RWPE2 (cell line): ENCODE measurements around the gene ZNF280D.

Source experiments
- ATAC-seq: fragments of 200-7000 bp; cut with Tn5 transposase; 3 replicates; pipeline ENCODE4 v1.9.1; 2021; ENCODE audit warnings: low read depth
- DNase-seq: peaks from one replicate; pipeline ENCODE4 v3.0.0-alpha.2; 2020; ENCODE audit warnings: low spot score
- H3K27ac ChIP-seq: fragments of 450-650 bp; 2 replicates; pipeline ENCODE4 v1.5.1; 2017; ENCODE audit warnings: mild to moderate bottlenecking; ENCODE audit not compliant: poor library complexity, severe bottlenecking
- H3K27me3 ChIP-seq: fragments of 250-450 bp; sonication (Bioruptor Pico); 2 replicates; pipeline ENCODE4 v1.5.1; 2021; ENCODE audit warnings: mild to moderate bottlenecking, moderate library complexity; ENCODE audit not compliant: insufficient read depth, poor library complexity, severe bottlenecking
- H3K36me3 ChIP-seq: fragments of 250-450 bp; sonication (Bioruptor Pico); 2 replicates; pipeline ENCODE4 v1.5.1; 2020; ENCODE audit warnings: low read depth, mild to moderate bottlenecking, moderate library complexity
- H3K4me1 ChIP-seq: fragments of 250-450 bp; sonication (Bioruptor Pico); 2 replicates; pipeline ENCODE4 v1.5.1; 2021; ENCODE audit warnings: mild to moderate bottlenecking, moderate library complexity; ENCODE audit not compliant: insufficient read depth, poor library complexity, severe bottlenecking
- H3K4me3 ChIP-seq: fragments of 250-450 bp; sonication (Bioruptor Pico); 2 replicates; pipeline ENCODE4 v1.5.1; 2021; ENCODE audit warnings: mild to moderate bottlenecking, moderate library complexity; ENCODE audit not compliant: severe bottlenecking
- H3K9me3 ChIP-seq: fragments of 250-450 bp; sonication (Bioruptor Pico); 2 replicates; pipeline ENCODE4 v1.5.1; 2021; ENCODE audit warnings: mild to moderate bottlenecking, moderate library complexity; ENCODE audit not compliant: severe bottlenecking
- TF ChIP-seq, protein P1 (sequence below): fragments of 450-650 bp; IDR thresholded peaks from one replicate; pipeline ENCODE4 v1.5.1; 2017; ENCODE audit warnings: mild to moderate bottlenecking, moderate library complexity; ENCODE audit not compliant: poor library complexity, severe bottlenecking

The ZNF280D gene

DNA sequence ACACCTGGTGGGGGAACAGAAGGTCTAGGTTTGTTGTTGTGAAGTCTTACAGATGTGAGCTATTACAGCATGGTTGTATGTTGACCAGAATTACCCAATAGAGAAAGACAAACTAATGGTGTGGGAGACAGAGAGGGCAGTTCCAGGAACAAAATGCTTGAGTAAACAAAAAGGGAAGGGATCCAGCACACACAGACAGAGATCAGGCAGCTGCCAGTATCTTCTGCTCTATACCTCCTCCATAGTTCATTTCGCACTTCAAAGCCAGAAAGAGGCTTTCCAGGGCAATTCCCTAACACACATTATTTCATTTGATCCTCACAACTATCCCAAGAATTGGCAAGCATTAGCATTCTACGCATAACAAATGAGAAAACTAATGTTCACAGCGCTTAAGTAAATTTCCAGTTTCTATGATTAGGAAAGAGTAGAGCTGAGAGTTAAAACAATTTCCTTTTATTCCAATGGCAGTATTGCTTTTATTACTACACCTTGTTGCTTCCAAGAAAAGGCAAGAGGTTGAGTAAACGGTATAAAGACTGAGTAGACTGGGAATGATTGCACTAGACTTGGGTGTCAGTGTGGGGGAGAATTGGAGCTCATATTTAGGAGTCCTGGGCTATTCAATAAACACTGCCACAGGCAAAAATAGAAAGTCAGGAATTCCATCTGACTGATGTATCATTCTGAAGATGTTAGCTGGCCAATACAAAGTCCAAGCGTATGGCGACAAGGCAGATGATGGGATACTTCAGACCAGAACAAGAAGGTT lies 39.7 kb upstream of the ZNF280D start:
- H3K9me3 ChIP-seq, result no peaks in the 10 kb centered on the region
- DNase-seq, result no peak

DNA sequence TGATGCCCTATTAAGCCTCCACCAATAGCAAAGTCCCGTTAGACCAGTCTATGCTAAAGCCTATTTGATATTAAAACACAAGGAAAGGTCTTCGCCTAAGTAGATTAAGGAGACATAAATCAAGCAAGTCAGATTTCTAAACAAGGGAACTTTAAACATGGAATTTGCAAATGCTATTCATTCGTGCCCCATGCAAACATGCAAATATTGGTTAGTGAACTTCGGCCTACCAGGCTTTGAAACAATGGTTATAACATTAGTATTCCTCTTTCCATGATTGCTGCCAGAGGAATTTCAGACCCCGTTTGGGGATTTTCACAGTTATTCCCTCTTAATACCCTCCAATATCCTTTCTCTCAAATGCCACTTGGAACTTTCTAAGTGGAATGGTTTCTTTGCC lies 36.9 kb upstream of the ZNF280D start:
- TF ChIP-seq, protein P1, sequence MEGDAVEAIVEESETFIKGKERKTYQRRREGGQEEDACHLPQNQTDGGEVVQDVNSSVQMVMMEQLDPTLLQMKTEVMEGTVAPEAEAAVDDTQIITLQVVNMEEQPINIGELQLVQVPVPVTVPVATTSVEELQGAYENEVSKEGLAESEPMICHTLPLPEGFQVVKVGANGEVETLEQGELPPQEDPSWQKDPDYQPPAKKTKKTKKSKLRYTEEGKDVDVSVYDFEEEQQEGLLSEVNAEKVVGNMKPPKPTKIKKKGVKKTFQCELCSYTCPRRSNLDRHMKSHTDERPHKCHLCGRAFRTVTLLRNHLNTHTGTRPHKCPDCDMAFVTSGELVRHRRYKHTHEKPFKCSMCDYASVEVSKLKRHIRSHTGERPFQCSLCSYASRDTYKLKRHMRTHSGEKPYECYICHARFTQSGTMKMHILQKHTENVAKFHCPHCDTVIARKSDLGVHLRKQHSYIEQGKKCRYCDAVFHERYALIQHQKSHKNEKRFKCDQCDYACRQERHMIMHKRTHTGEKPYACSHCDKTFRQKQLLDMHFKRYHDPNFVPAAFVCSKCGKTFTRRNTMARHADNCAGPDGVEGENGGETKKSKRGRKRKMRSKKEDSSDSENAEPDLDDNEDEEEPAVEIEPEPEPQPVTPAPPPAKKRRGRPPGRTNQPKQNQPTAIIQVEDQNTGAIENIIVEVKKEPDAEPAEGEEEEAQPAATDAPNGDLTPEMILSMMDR, result no peak
- no peak for DNase-seq
- ATAC-seq, result no peak
- no peaks in the 10 kb centered on the region for H3K36me3 ChIP-seq
- H3K27ac ChIP-seq, result no peak overlapping the region
- peaks cover 4% of the 10 kb centered on the region for H3K27me3 ChIP-seq
- H3K4me3 ChIP-seq, result no peak overlapping the region
- H3K9me3 ChIP-seq, result no peaks in the 10 kb centered on the region
- H3K4me1 ChIP-seq, result no peaks in the 10 kb centered on the region

More for the DNA sequence above, 39.7 kb upstream of the ZNF280D start:
- no peak for ATAC-seq
- H3K4me1 ChIP-seq, result no peaks in the 10 kb centered on the region
- H3K27ac ChIP-seq, result no peak overlapping the region
- H3K27me3 ChIP-seq, result peaks cover 4% of the 10 kb centered on the region
- H3K36me3 ChIP-seq, result no peaks in the 10 kb centered on the region
- no peak overlapping the region for H3K4me3 ChIP-seq
- TF ChIP-seq, protein P1, result no peak

DNA sequence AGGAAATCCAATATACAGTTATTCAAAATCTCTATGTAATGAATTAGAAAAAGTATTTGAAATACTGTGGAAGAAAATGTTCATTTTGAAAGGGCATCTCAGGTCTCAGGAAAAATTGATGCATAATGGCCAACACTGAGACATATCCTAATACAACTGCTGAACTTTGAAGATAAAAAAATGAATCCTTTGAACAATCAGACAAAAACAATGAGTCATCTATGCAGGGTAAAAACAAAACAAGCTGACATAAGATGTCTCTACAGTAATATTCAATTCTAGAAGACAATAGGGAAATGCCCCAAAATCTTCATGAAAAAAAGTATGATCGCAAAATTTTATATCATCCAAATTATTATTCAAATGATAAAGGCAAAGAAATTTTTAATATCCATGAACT lies 34.0 kb upstream of the ZNF280D start:
- no peaks in the 10 kb centered on the region for H3K27me3 ChIP-seq
- H3K9me3 ChIP-seq, result no peaks in the 10 kb centered on the region
- peaks cover 7% of the 10 kb centered on the region for H3K4me1 ChIP-seq
- ATAC-seq (no peak), DNase-seq (no peak)
- TF ChIP-seq, protein P1, result no peak
- no peaks in the 10 kb centered on the region for H3K36me3 ChIP-seq
- no peak overlapping the region for H3K4me3 ChIP-seq
- H3K27ac ChIP-seq, result no peak overlapping the region

DNA sequence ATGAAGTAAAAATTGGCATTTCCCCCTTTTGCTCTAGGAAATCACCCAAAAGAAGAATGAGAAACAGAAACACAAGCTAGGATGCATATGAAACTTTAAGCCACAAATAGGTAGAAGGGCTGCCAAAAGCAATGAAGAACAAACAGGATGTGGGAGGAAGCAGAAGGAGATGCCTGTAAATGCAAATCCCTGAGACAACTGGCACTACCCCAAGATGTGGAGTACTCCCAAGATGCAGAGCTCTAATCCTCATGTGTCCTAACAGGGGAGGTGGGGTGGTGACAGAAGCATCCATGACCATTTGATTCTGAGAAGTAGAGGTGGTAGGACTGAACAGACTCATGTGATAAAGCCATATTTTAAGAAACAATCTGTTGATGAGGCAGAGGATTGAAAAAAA lies 31.9 kb upstream of the ZNF280D start:
- ATAC-seq, result peak; percentile 50; the same call in 1 of the 3 replicates

More for the DNA sequence above, 31.9 kb upstream of the ZNF280D start:
- TF ChIP-seq, protein P1, result no peak
- DNase-seq, result no peak
- H3K9me3 ChIP-seq, result no peaks in the 10 kb centered on the region
- H3K36me3 ChIP-seq, result no peaks in the 10 kb centered on the region
- no peak overlapping the region for H3K27ac ChIP-seq
- H3K4me3 ChIP-seq, result no peak overlapping the region
- peaks cover 7% of the 10 kb centered on the region for H3K4me1 ChIP-seq
- H3K27me3 ChIP-seq, result no peaks in the 10 kb centered on the region
